Fibroblast of peridontal ligament (primary cell): ENCODE results near the gene SCAF11.
"Not testable (repeated sequence)": the region's sequence is repeated elsewhere in the genome, so short reads cannot be mapped to it uniquely, and the experiment has no call there.

Experiments used
- DNase-seq: peaks from one replicate; pipeline ENCODE4 v3.0.0-alpha.2; 2010; ENCODE audit errors: extremely low read depth

The SCAF11 gene

DNA sequence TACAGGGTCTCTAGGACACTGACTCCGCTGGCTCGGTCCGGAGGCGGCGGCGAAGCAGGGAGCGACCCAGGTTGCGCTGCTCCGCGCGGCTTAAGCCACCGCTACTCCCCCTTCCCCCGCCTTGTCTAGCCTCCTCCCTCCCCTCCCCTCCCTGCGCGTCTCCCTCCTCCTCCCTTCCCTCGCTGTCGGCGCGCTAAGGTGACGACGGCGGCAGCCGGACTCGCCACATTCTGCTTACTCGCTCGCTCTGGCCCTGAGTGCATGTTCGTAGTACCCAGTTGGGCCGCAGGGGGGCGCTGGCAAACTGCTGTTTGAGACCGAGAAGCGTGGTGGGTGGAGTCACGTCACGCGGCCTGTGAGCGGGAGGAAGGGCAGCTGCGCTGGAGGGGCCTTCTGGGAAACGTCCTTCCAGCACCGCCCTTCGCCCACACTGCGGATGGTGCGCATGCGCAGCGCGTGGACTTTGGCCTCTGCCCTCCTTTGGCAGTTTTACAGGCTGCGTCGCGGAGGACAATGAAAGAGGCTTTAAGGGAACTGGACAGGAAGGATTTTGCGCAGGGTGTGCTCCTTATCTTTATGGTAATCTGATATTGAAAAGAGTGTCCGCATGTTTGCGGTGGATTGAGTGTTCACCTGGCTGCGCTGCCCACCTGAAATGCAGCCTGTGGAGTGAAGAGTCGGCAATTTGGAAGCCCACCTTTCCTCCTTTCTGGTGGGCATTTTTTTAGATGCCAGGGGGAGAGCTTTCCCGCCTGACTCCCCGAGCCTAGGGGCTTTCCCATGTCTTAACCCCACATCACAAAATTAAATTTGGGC, at the start of gene SCAF11:
SCAF11 (minus strand) TSS at position 107 of the 816 bp plus-strand sequence. CDS start 26,407 bp downstream, outside the sequence.
- peak; percentile 100 for DNase-seq

GRCh38 chr12:46037066-46037465, 46.7 kb upstream of the SCAF11 start:
- not testable (repeated sequence) for DNase-seq

DNA sequence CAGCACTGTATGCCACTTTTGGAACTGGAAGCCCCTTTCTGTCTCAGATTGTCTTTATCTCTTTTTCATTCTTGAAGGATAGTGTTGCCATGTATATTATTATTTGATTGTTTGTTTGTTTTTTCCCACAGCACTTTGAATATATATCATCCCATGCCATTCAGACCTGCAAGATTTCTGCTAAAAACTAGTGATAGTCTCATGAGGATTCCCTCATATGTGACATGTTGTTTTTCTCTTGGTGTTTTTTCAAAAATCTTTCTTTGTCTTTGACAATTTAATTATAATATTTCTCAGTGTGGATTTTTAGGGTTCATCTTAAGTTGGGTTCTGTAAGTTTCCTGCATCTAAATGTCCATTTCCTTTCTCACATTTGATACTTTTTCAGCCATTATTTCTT, 36.8 kb upstream of the SCAF11 start:
- no peak for DNase-seq

DNA sequence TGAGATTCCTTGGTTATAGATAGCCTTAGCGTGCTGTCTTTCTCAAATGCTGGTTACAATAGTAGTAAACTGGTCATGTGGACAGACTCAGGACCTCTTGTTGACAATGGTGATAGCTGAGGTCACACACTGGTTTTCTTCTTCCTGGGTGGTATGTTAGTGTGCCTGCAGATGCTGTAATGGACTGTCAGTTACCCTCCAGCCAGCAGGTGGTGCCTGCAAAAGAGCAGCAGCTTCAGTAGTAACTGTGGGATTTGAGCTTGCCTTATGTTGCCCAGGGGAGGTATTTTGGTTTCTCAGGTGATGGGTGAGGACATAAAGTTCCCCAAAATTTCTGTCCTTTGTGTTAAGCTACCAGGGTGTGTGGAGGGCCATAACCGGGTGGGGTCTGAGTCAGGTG, 33.7 kb upstream of the SCAF11 start:
- no peak for DNase-seq

GRCh38 chr12:46020768-46021167, 30.4 kb upstream of the SCAF11 start:
- no peak for DNase-seq

GRCh38 chr12:46018712-46019111, 28.3 kb upstream of the SCAF11 start:
- DNase-seq = not testable (repeated sequence)

DNA sequence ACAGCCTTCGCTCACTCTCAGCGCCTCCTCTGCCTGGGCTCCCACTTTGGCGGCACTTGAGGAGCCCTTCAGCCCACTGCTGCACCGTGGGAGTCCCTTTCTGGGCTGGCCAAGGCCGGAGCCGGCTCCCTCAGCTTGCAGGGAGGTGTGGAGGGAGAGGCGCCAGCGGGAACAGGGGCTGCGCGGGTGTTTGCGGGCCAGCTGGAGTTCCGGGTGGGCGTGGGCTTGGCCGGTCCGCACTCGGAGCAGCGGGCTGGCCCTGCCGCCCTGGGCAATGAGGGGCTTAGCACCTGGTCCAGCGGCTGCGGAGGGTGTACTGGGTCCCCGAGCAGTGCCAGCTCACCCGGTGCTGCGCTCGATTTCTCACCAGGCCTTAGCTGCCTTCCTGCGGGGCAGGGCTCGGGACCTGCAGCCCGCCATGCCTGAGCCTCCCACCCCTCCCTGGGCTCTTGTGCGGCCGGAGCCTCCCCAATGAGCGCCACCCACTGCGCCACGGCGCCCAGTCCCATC, 27.5 kb upstream of the SCAF11 start:
- not testable (repeated sequence) for DNase-seq

- no peak for DNase-seq
Observed at GRCh38 chr12:46005823-46006222, 15.4 kb upstream of the SCAF11 start.

- DNase-seq = peak; percentile 47
Observed at GRCh38 chr12:46005151-46005797, 14.9 kb upstream of the SCAF11 start.

GRCh38 chr12:46004715-46005114, 14.3 kb upstream of the SCAF11 start:
- no peak for DNase-seq

- DNase-seq = not testable (repeated sequence)
Observed at GRCh38 chr12:46000076-46000475, 9.7 kb upstream of the SCAF11 start.

DNA sequence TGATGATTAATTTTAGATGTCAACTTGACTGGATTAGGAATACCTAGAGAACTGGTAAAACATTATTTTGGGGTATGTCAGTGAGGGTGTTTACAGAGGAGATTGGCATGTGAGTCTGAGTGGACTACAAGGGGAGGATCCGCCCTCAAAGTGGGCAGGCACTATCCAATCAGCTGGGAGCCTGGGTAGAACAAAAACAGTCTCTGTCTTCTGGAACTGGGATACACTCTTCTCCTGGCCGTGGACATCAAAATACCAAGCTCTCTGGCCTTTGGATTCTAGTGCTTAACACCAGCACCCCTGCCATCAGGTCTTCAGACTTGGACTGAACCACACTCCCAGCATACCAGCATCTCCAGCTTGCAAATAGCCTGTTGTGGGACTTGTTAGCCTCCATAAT, 4.4 kb upstream of the SCAF11 start:
- DNase-seq = no peak

DNA sequence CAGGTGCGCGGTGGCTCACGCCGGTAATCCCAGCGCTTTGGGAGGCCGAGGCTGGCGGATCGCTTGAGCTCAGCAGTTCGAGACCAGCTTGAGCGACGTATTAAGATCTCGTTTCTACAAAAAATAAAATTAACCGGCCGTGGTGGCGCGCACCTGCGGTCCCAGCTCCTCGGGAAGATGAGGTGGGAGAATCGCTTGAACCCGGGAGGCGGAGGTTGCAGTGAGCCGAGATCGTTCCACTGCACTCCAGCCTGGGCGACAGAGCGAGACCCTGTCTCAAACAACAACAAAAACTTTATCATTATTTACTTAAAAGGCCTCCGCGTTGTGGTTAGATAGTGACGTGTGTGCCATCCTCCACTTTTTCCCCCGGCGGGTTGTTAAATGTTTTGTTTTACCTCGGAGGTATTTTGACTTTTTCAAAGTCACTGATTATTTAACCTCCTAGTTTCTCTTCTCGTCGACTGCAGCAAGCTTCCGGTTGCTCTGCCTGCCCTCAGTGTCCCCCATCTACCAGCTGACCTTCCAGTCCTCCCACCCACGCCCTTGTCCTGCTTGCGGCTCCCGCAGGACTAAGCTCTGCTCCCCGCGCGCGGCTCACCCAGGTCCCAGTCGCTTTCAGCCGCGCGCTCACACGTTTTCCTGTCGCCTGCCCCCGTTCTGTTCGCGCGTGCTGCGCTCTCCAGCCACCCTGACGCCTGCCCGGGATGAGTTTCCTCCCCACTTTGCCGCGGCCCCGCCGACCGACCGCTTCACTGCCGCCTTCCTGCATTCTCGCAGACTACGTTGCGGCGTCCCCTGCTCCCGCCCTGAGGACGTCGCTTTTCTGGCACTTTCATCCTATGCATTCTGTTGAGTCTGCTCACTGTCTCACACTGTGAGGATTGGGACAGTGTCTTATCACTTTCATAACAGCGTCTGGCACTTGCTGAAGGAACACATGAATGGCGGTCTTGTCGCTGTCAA, 1.2 kb upstream of the SCAF11 start:
- DNase-seq = peak; percentile 42

GRCh38 chr12:45989721-45990467, 480 bp downstream of the SCAF11 start:
- peak; percentile 42 for DNase-seq

DNA sequence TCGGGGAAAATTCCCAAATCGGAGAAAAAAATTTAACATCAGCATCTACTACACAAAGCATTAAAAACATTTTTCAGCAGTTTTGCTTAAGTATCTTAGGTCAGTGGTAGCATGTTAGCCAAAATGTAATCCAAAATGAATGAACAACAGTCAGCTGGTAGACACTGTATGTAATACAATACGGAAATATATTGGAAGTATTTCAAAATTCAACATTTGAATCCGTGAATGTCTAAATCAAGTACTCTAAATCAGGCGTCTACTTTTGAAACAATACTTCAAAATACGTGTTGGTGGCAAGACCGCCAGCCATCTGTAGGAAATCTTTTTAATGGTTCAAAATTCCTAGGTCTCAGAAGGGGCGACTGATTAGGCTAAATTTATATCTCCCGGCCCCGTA, 1.1 kb downstream of the SCAF11 start:
- DNase-seq = peak; percentile 26

- peak; percentile 46 for DNase-seq
Observed at GRCh38 chr12:45988264-45988663, 2.1 kb downstream of the SCAF11 start.

DNA sequence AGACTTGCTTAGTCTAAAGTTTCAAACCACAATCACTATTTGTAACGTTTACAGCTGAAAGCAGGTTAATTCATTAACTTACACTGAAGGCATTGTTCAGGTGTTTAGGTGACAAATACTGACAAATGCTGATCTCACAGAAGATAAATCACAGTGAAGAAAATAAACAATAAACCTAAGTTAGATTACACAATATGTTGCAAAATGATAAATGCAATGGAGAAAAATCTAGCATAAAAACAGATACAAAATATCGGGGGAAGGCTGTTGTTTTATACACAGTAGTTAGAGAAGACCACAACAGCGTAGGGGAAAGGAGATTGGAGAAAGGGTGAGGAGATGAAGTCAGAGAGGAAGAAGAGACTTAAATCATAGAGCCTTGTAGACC, 3.0 kb downstream of the SCAF11 start:
- DNase-seq = no peak

DNA sequence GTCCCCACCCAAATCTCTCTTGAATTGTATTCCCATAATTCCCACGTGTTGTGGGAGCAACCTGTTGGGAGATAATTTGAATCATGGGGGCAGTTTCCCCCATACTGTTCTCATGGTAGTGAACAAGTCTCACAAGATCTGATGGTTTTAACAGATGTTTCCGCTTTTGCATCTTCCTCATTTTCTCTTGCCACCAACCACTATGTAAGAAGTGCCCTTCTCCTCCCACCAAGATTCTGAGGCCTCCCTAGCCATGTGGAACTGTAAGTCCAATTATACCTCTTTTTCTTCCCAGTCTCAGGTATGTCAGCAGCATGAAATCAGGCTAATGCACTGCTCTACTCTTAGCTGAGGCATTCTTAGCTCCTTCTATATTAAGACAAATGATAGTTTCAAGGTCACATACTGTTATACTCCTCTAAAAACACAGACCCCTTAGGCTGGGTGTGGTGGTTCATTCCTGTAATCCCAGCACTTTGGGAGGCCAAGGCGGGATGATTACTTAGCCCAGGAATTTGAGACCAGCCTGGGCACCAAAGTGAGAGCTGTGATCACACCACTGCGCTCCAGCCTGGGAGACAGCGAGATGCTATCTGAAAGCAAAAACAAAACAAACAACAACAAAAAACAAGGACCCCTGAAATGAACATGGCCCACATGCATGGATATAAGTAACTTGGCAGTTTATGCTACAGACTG, 3.6 kb downstream of the SCAF11 start:
- no peak for DNase-seq

DNA sequence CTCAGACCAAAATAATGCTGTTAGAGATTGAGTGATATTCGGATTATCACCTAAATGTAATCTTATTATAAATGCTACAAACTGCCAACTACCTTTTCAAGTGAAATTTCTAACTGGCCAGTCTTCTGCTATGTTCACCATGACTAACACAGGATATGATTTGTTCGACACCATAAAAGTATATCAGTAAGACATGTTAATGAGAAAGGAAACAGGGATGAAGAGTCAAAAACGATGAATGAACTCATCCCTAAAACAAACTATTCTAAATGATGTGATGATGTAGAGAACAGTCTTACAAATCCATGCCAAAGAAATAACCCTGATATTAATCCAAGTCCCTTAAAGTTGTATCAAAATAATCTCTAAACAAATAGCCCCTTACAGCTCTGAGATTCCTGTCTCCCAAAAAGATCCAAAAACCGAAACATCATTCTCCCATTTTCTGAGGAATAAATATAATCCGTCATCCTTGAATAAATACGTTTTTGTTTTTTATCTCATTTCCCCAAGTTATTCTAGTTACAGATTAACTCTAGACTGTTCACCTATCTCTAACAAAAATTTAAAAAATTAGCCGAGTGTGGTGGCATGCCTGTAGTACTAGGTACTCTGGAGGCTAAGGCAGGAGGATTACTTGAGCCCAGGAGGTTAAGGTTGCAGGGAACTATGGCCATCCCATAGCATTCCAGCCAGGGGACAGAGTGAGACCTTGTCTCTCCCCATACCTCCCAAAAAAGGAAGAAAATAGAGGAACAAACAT, 9.1 kb downstream of the SCAF11 start:
- no peak for DNase-seq

DNA sequence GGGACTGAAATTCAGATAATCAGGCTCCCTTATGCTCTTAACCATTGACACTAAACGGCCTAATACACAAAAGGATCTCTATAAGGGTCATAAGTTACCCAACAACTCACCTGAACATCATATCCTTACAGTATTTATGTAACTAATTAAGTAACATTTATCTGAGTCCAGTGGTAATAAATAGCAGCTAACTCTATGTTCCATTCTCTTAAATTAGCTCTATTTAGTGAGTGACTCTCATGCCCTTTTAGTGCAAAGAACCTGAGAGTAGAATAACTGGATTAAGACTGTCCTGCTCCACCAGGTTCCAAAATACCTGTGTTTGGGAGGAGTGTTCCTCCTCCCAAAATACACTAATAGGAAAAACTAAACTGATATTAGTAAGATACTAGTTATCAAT, 9.8 kb downstream of the SCAF11 start:
- no peak for DNase-seq
